Stimulated activated CD8-positive, alpha-beta memory T cell treated with anti-CD3 and anti-CD28 coated beads, Interleukin-4, amount 100 ng/mL, for 24 hours (primary cell): ENCODE data around the gene MICAL2.

ENCODE experiments used
- DNase-seq: peaks from one replicate; pipeline ENCODE4 v3.0.0-alpha.2; 2020; ENCODE audit warnings: low read depth

Gene MICAL2

GRCh38 chr11:12232817-12233601 is 122.6 kb downstream of the MICAL2 start:
- no peak for DNase-seq

- DNase-seq, result no peak
These were observed 123.2 kb downstream of the MICAL2 start for GRCh38 chr11:12233602-12233925.

- no peak for DNase-seq
These were observed 123.8 kb downstream of the MICAL2 start for GRCh38 chr11:12234221-12234620.

- no peak for DNase-seq
These were observed 124.7 kb downstream of the MICAL2 start for GRCh38 chr11:12235080-12235479.

- no peak for DNase-seq
These were observed 125.2 kb downstream of the MICAL2 start for GRCh38 chr11:12235553-12235946.

- DNase-seq, result peak; percentile 13
These were observed 125.8 kb downstream of the MICAL2 start for GRCh38 chr11:12235947-12236743.

- no peak for DNase-seq
These were observed 126.3 kb downstream of the MICAL2 start for GRCh38 chr11:12236744-12237101.

- no peak for DNase-seq
These were observed 127.0 kb downstream of the MICAL2 start for GRCh38 chr11:12237381-12237784.

GRCh38 chr11:12238420-12238819 is 128.0 kb downstream of the MICAL2 start:
- no peak for DNase-seq

GRCh38 chr11:12239396-12239795 is 129.0 kb downstream of the MICAL2 start:
- DNase-seq, result no peak

- no peak for DNase-seq
These were observed 129.5 kb downstream of the MICAL2 start for GRCh38 chr11:12239804-12240371.

GRCh38 chr11:12240677-12241076 is 130.3 kb downstream of the MICAL2 start:
- DNase-seq, result no peak

- DNase-seq, result no peak
These were observed 131.0 kb downstream of the MICAL2 start for GRCh38 chr11:12241401-12241800.

- peak; percentile 28 for DNase-seq
These were observed 131.7 kb downstream of the MICAL2 start for GRCh38 chr11:12241971-12242672.

GRCh38 chr11:12242966-12243365 is 132.6 kb downstream of the MICAL2 start:
- no peak for DNase-seq

GRCh38 chr11:12243486-12243885 is 133.1 kb downstream of the MICAL2 start:
- no peak for DNase-seq

- DNase-seq, result no peak
These were observed 133.6 kb downstream of the MICAL2 start for GRCh38 chr11:12243911-12244550.

- no peak for DNase-seq
These were observed 134.7 kb downstream of the MICAL2 start for GRCh38 chr11:12245091-12245490.

GRCh38 chr11:12245549-12246016 is 135.2 kb downstream of the MICAL2 start:
- DNase-seq, result no peak

- DNase-seq, result no peak
These were observed 135.8 kb downstream of the MICAL2 start for GRCh38 chr11:12246147-12246546.

GRCh38 chr11:12246989-12247388 is 136.6 kb downstream of the MICAL2 start:
- DNase-seq, result no peak
